Body of pancreas (tissue), 4 donors: Measurements from ENCODE around the gene ATRIP.

Experiments used
- CTCF ChIP-seq, 7 experiments: fragments of 450-650 bp in 4 of 7; fragments of 200-600 bp in 3 of 7; sonication (generic) in 3 of 7; IDR thresholded peaks; one replicate each; pipeline ENCODE4 v1.5.1; 2016 to 2019; ENCODE audit warnings: antibody characterized with exemption in 7 of 7
- POLR2A ChIP-seq, 3 donors: fragments of 450-650 bp; IDR thresholded peaks; one replicate each; pipeline ENCODE4 v1.6.1; 2016; ENCODE audit warnings: antibody characterized with exemption in 3 of 3, mild to moderate bottlenecking in 2 of 3

GRCh38 chr3:48470286-48470685 lies 23.7 kb downstream of the ATRIP start:
- TF ChIP-seq CTCF (IDR thresholded peaks at IDR 0.05): no peak
- no peak for TF ChIP-seq POLR2A (IDR thresholded peaks at IDR 0.05)
